Activated CD8-positive, alpha-beta memory T cell treated with anti-CD3 and anti-CD28 coated beads, Interleukin-2, amount 50 U/mL, for 1 hour (primary cell): ENCODE results near the gene ETS1.

Experiments
- DNase-seq: peaks from one replicate; pipeline ENCODE4 v3.0.0-alpha.2; 2020; ENCODE audit errors: extremely low read depth

Gene ETS1

DNA sequence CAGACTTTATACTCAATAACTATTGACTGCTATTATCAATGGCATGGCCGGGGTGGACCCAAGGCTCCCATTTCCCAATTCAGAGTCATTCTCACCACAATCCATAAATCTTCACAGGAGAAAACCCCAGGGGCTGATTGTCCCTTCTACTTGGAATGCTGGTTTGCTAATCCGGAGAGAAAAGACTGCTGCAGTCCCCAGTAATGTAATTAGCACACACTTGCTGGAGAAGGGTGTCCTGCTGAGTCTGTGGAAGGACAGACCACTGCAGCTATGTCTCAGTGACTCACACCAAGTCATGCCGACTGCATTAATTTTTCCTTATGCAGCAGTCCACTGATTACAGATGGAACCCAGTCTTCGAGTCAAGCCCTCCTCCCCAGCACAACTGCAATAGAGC lies 5.9 kb upstream of the ETS1 start:
- DNase-seq, result no peak

DNA sequence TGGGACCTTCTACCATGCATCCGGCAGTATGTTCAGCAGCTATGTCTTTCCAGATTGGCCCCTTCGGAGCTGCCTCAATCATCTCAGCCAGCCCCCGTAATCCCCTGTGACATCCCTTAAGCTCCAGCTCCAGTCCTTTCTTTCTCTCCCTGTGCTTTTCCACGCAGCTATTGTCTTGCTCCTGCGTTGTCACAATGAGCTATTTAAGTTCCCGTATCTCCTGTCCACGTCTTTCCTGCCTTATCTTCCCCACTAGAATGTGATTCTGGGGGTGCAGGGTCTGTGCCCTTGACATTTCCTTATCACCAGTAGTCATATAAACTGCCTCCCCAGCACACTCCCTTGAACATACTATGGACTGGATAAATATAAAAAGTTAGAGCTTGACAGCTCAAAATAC lies 5.1 kb upstream of the ETS1 start:
- no peak for DNase-seq

DNA sequence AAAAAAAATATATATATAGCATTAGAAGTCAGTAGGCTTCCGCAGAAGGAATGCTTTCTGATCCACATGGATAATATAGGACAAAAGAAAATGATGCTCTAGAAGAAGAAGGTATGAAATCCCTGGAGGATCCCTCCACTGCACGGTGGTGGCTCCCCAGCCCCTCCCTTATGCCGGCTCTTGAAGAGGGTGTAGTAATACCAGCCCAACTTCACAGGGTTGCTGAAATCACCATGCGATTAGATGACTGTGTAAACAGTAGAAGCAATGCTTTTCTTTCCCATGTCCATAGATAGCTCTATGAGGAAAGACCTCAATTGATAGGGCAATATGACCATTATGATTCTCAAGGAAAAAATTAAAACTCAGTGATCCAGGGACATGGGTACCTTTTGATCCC lies 3.2 kb upstream of the ETS1 start:
- DNase-seq, result no peak

DNA sequence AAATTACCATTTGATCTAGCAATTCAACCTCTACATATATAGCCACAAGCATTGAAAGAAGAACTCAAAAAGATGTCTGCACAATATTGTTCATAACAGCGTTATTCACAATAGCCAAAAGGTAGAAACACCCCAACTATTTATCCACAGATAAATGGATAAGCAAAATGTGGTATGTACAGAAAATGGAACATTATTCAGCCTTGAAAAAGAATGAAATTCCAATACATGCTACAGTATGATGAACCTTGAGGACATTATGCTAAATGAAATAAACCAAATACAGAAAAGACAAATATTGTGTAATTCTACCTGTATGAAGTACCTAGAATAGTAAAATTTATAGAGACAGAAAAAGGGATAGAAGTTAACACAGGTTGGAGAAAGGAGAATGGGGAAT lies 2.6 kb upstream of the ETS1 start:
- no peak for DNase-seq

DNA sequence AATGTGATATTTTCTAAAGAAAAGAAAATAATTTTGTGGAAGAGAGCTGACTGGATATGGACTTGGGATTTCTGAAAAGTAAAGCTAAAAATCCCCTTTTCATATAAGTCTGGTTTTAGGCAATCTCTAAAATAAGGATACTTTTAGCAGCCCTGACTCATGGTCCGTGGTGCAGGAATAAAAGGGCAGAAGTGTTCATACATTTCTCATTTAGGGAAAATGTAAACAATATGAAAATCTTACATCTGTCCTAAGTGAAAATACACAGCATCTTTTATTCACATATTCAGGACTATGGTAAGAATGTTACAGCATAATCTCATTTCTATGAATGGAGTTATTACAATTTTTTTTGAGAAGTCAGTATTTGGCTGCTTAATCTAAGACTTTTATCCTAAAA lies 735 bp upstream of the ETS1 start:
- no peak for DNase-seq

DNA sequence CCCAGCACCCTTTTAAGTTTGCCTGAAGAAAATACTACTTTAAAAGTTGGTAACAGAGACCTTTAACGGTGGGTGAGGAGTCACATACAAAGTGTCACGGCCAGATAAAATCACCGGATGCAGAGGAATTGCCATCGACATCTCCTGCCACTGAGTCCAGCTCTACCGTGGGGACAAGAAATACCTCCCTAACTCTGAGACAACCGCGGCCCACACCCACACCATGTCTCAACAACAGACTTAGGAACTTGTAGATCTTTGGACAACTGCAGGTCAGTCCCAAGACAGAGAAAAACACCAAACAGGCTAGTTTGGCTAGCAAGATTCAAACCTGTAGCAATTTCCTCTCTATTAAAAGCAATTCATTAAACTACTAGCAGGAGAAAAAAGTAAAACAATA lies 669 bp downstream of the ETS1 start:
- no peak for DNase-seq

DNA sequence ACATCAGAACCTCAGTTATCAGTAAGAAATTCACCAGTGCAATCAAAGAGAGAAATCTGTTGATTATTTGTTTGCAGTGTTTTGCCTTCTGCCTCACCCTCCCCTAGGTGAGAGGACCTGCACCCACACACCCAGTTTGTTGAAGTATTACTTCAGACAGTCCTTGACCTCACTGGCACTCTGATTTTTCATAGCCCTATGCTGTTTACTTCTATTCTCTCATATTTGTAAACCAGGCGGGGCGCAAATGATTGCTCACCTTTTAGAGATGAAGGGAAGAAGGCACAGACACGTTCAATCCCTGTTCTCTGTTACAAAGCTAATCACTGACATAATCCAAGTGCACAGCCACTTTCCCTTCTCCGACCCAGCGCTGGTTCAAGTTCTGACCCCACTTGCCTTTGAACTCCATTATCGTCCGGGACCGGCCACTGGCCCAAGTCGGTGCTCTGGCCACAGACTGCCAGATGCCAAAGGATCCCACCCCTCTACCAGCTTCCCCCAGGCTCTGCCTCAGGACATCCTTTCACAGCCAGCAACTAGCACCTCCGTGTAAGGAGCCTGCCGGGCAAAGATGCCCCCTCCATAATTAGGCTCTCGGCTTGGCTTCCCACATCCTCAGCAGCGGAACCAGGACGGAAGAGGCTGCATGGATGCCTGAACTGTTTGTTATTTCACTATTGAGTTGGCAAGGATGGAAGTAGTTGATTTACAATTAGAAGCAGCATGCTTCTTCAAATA lies 1.7 kb downstream of the ETS1 start:
- no peak for DNase-seq

DNA sequence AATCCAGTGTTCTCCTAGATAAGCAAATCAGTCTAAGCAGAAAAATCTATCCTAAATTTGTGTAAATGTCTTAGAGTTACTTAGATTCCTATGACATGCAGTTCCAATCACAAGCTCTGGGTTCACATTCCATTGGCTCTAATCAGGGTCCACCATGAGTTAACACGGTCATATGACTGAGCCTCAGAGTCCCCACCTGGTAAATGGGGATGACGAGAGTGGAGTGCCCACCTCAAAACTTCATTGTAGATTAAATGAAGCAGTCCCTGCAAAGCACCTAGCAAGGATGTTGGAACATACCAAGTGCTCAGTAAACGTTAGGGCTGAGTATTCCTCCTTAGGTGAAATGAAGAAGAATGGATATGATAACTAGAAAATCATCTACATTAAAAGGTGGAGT lies 3.1 kb downstream of the ETS1 start:
- DNase-seq, result no peak

DNA sequence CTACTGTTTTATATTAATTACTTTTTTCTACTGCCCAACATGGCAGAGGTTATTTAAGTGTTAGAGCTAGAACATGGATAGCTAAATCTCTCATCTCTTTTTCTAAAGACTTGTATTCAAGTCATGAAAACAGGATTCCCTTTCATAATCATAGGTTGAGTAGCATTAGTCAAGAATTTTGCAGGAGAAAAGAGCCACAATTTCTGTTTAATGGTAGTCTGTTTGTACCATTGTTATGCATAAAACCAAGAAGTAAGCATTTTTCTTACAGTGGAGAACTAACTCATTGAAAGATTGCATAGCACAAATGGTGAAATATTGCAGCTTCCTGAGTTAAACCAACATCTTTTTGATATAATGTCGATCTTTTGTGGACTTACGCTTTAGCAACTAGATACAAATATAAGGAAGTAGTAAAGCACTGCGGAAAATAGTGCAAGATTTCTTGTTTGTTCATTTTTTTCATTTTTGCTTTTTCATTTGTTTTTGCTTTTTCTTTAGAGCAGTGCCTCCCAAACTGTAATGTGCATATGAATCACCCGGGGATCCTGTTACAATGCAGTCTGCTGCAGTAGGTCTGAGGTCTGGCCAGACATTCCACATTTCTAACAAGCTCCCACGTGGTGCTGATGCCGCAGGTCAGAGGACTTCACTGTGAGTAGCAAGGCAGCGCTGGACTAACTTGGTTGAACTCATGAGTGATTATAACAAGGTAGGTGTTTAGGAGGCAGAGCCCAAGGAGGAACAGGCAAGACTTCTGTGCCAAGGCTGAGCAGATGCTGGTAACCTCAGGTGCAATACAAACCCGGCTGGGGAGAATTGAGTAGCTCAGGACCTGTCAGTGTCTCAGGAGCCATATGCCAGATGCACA lies 4.6 kb downstream of the ETS1 start:
- no peak for DNase-seq

DNA sequence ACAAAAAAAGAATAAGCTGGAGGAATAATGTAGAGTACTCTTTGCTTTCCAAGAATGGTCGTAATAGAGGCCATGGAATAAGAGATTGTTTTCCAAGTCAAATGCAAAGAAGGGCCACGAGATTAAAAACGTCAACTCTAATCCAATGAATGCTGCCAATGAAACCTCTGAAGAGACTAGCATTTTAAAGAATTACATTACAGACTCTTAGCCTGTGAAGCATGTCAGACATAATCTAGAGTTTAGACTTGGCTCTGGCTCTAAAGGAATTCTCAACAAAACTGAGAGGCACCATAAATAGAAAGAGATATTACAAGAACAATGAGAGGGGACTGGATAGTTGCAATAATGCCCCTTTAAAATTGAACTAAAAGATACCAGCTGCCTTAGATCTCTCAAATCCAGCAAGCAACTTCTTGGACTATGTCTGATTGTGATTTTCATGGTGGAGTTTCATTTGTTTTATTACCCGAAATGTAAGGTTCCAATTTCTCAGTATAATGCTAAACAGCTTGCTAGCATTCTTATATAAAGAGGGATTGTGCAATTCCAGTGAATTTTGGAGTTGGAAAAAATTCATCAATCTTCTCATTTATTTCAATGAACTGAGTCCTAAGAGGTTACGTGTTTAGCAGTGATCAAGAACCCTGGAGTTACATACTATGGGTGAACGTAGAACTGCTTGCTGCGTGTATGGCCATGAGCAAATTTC lies 5.6 kb downstream of the ETS1 start:
- no peak for DNase-seq

DNA sequence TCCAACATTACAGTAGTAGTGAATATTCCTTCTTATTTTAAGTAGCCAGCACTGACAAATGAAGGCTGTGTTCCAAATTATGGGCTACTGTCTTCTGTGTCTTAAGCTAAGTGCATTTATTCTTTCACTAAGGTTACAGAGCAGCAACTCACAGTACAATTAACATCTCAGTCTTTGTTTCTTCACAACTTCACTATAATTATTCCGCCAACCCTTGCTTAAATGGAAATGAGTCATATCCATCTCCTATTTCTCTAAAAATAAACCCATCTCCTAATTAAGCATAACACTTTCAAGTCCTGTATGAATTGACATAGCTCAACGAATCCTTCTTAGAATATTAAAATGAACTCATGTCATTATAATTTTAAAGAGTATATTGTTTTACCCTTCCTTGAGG lies 6.7 kb downstream of the ETS1 start:
- no peak for DNase-seq

DNA sequence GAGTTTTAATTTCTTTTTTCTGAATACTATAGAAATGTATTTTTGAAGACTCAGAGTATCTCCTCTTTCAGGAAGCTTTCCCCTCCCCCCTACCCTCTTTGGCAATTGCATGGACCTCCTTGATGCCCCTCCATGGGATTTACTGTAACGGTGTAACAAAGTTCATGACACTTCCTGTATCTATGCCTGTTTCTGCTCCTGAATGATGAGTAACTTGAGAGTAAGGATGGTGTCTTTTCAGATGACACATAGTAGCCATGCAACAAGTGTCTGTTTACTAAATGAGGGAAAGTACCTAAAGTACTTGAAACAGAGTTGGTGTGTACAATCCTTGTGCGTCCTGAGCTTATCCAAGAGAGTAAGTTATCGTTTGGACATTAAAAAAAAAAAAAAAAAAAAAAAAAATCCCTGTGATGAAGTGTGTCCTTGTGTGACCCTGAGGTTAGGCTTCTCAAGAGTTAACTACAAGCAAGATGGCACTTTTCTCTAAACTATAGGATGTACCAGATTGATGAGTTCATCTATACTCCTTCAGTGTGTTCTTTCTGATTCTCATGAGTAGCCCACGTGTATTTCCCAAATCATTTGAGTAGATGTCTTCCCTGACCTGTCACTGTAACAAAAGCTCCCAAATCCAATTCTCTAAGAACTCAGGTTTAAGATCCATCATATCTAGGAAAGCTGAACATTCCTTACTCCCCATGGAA lies 7.4 kb downstream of the ETS1 start:
- no peak for DNase-seq

DNA sequence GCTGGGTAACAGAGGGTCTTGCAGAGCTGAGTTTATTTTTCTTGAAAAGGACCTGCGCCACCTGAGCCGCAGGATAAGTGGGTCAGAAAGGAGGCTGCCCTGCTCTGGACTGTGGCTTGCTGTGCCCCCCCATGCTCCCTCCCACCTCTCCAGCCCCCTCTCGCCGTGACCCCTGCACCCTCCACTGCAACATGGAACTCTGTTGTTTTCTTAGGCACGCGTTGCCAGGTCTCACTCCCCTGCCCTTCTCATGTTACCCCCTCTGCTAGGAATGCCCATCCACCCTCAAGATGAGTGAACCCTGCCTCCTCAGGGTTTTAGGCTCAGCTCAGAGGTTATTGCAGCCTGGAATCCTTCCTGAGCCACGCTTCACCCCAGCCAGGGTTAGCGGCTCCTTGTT lies 10.8 kb downstream of the ETS1 start:
- no peak for DNase-seq

DNA sequence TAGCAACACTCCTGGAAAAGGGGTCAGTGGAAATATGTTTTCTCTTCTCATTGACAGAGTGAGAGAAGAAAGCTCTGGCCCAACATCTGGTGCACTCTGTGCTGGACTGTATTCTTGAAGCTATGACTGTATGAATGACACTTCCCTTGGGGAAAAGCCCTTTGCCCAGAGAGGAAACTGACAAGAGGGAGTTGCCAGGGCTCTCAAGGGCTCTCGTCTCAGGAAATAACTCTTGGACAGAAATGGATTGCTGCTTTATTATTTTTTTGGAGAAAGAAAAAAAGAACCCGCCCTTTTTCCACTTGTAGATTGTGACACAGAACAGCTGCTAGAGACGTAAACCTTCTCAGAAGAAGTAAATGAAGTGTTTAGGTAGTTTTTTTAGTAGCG lies 11.4 kb downstream of the ETS1 start:
- DNase-seq, result no peak

DNA sequence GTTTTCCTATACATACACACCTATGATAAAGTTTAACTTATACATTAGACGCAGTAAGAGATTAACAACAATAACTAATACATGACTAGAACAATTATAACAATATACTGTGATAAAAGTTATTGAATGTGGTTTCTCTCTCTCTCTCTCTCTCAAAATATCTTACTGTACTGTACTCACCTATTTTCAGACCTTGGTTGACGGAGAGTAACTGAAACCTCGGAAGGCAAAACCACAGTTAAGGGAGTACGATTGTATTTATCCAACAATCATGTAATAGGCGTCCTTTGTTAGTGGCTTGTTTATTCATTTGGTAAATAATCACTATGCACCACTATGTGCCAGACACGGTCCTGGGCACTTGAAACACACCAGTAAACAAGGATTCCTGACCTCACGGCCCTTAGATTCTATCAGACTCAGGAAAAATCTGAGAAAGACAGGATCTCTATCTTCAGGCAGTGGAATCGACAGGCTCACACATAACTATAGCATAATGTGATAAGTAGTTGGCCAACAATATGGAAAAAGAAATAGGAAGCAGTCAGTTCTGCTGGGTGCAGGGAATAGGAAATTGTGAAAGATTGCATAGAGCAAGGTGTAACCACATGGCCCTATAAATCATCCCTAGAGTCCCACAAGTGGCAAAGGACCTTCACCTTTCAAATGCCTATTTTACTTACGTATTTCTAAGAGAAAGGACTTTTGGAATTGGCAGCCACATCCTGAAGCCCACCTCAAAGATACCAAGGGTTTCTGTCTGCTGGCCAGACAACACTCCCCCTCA lies 12.0 kb downstream of the ETS1 start:
- DNase-seq, result no peak

DNA sequence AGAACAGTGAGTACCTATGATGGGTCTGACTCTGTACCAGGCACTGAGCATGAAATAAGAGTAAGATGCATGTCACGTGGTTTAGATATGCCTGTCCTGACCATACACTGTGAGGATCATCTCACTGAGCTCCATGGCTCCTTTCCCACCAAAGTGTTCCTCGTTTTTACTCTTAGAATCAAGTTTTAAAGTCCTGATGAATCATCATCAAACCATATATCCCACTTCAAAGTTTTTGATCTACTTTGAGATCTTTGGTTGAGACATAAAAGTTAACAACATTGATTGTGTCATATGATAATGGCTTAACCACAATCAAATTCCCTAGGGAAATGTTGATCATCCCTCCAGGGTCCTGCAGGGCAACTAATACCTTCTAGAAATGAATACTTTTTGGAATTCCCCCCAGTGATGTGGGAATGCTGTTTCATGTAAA lies 12.8 kb downstream of the ETS1 start:
- no peak for DNase-seq

DNA sequence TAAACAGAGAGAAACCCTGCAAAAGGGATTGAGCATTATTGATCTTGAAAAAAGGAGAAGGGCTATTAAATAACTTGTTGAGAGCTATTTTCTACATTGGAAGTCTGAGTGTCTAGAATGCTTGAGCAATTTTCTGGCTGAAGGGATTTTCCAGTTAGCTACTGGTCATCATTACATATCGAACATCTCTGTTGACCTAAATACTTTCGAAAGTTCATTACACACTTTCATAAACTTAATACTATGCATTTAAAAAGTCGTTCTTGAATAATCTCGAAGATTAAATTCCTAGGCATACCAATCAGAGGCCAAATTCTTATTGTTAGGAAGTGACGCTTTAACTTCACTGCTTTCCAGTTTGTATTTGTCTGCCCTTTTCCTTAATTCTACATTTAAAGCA lies 13.7 kb downstream of the ETS1 start:
- DNase-seq, result no peak

DNA sequence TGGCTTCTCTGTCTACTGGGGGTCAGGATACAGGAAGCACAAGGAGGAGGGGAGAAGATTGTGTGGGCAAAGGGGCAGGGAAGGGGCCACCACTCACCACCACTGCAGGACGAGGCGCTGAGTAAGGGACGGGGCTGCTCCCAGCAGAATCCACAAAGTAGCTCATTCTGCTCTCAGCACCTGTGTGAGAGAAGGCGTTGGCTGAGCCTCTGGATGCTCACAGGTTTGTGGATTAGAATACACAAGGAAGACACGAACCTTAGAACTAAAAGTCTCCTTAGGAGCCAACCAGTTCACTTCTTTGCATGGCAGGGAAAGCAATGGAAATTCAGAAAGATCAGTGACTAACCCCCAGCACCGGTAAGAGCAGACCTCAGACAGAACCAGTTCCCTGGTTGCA lies 14.4 kb downstream of the ETS1 start:
- no peak for DNase-seq

DNA sequence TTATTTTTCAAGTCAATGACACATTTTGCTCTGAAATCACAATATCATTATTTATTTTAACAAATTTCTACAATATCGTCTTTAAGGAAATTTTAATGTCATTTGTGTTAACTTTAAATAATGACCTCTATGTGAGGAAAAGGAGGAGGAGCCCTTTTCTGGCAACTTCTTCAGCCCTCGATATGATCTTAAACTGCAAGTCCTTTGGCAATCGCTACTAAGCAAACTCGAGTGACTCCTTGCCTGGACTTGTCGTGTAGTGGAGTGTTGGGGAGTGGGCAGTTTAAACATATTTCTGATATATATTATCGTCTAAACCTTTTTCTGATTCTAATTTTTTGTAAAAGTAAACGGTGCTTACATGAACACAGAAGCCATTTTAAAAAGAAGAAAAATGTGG lies 16.7 kb downstream of the ETS1 start:
- no peak for DNase-seq

DNA sequence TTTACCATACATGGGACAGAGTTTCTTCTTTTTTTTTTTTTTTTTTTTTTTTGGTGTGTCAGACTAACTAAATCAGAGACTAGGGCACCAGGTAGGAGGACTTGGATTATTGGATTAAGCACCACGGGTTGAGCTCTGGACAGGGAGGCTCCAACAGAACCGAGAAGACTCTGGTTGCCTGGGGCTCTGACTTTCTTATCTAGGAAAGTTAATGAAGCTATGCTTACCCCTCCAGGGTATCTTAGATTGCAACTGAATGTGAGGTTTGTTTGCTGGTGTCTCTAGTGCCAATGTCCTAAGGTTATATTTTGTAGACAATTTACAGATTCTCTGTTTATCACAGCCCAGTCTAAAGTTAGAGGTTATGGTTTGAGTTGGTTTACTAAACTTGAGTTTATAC lies 18.1 kb downstream of the ETS1 start:
- no peak for DNase-seq

DNA sequence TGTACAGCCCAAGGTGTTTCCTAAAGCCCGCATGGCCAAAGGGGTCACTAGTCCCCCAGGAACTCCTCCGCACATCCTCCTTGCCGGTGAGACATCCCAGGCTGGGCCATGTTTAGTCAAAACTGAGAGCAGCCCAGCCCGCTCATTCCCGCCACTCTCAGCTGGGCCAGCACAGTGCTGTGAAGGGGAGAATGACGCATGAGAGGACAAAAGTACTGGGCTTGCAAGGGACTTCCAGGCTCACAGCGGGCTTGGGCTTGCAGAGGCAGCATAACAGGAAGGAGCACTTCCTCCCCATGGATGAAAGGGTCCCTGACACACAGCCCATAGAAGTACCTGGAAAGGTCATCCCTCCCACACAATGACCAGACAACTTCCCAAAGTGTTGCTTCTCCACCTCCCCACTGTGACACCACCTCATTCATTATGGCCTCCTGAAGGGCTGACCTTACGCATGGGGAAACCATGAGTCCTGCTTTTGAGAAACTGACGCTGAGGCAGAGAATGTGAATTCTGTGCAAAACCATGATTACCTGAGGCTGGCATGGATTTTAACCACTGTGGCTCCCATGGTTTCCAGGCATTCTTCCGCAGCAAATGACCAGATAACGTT lies 19.1 kb downstream of the ETS1 start:
- DNase-seq, result no peak
